HL-60 (cell line): ENCODE data around the gene CEACAM18.

Experiments
- GABPA ChIP-seq: IDR thresholded peaks from 2 replicates; pipeline ENCODE4 v1.6.1; 2012; ENCODE audit warnings: low read depth
- POLR2AphosphoS5 ChIP-seq: IDR thresholded peaks from 2 replicates; pipeline ENCODE4 v1.6.1; 2012; ENCODE audit warnings: low read depth
- TF ChIP-seq, protein P1 (sequence below): IDR thresholded peaks from 2 replicates; pipeline ENCODE4 v1.6.1; 2012; ENCODE audit warnings: low read depth; ENCODE audit not compliant: insufficient replicate concordance
- TF ChIP-seq, protein P2 (sequence below): IDR thresholded peaks from one replicate; pipeline ENCODE4 v1.5.1; 2011; ENCODE audit warnings: low read length, control low read depth, inconsistent platforms; ENCODE audit not compliant: insufficient read depth

DNA sequence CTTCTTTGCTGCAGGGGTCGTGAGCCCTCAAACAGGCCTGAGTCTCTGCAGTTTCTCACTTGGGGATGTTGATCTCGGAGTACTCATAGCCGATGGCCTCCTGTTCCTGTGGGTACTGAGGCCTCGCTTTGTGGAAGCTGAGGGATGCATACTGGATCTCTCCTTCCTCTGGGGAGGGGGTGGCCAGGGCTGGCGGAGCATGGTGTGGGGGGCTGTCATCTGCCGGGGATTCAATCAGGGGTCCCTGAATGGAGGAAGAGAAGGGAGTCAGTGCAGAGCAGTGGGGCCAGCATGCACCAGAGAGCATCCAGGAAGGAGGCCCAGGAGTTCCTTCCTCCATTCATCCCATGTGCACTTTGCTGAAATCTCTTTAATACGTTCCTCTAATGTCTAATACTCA lies 13.2 kb downstream of the CEACAM18 start:
- TF ChIP-seq, protein P1, sequence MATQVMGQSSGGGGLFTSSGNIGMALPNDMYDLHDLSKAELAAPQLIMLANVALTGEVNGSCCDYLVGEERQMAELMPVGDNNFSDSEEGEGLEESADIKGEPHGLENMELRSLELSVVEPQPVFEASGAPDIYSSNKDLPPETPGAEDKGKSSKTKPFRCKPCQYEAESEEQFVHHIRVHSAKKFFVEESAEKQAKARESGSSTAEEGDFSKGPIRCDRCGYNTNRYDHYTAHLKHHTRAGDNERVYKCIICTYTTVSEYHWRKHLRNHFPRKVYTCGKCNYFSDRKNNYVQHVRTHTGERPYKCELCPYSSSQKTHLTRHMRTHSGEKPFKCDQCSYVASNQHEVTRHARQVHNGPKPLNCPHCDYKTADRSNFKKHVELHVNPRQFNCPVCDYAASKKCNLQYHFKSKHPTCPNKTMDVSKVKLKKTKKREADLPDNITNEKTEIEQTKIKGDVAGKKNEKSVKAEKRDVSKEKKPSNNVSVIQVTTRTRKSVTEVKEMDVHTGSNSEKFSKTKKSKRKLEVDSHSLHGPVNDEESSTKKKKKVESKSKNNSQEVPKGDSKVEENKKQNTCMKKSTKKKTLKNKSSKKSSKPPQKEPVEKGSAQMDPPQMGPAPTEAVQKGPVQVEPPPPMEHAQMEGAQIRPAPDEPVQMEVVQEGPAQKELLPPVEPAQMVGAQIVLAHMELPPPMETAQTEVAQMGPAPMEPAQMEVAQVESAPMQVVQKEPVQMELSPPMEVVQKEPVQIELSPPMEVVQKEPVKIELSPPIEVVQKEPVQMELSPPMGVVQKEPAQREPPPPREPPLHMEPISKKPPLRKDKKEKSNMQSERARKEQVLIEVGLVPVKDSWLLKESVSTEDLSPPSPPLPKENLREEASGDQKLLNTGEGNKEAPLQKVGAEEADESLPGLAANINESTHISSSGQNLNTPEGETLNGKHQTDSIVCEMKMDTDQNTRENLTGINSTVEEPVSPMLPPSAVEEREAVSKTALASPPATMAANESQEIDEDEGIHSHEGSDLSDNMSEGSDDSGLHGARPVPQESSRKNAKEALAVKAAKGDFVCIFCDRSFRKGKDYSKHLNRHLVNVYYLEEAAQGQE, result no peak
- TF ChIP-seq, protein P2, sequence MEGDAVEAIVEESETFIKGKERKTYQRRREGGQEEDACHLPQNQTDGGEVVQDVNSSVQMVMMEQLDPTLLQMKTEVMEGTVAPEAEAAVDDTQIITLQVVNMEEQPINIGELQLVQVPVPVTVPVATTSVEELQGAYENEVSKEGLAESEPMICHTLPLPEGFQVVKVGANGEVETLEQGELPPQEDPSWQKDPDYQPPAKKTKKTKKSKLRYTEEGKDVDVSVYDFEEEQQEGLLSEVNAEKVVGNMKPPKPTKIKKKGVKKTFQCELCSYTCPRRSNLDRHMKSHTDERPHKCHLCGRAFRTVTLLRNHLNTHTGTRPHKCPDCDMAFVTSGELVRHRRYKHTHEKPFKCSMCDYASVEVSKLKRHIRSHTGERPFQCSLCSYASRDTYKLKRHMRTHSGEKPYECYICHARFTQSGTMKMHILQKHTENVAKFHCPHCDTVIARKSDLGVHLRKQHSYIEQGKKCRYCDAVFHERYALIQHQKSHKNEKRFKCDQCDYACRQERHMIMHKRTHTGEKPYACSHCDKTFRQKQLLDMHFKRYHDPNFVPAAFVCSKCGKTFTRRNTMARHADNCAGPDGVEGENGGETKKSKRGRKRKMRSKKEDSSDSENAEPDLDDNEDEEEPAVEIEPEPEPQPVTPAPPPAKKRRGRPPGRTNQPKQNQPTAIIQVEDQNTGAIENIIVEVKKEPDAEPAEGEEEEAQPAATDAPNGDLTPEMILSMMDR, result no peak
- TF ChIP-seq POLR2AphosphoS5 (no peak), GABPA (no peak)
